OCI-LY3 (cell line): ENCODE measurements around the gene KIF1C.

Source experiments
- H2AFZ ChIP-seq: fragments of 200-600, 300-600 bp; shearing (Covaris generic); 2 replicates; pipeline ENCODE4 v1.6.0; 2014; ENCODE audit warnings: antibody characterized with exemption, low read depth, low read length
- H3K27ac ChIP-seq: fragments of 200-600, 300-600 bp; sonication (generic); 2 replicates; pipeline ENCODE4 v1.5.1; 2014; ENCODE audit warnings: mild to moderate bottlenecking, low read length, moderate library complexity, mixed read lengths
- H3K27me3 ChIP-seq: fragments of 200-600, 300-600 bp; sonication (generic); 2 replicates; pipeline ENCODE4 v1.6.1; 2014; ENCODE audit warnings: low read depth, low read length, mixed read lengths
- H3K36me3 ChIP-seq: fragments of 200-600, 300-600 bp; sonication (generic); replicated peaks from 2 replicates; pipeline ENCODE3; 2014; ENCODE audit warnings: low read depth, low read length, mixed read lengths
- H3K4me1 ChIP-seq: fragments of 300-600, 200-600 bp; sonication (generic); 2 replicates; pipeline ENCODE4 v1.6.1; 2014; ENCODE audit warnings: low read length, mixed read lengths
- H3K4me2 ChIP-seq: fragments of 200-600, 300-600 bp; sonication (generic); 2 replicates; pipeline ENCODE4 v1.6.1; 2014; ENCODE audit warnings: low read length, mixed read lengths
- H3K4me3 ChIP-seq: fragments of 300-600, 200-600 bp; sonication (generic); 2 replicates; pipeline ENCODE4 v1.5.1; 2014; ENCODE audit warnings: antibody characterized with exemption, mild to moderate bottlenecking, low read length, moderate library complexity
- H3K79me2 ChIP-seq: fragments of 300-600, 200-600 bp; shearing (Covaris generic); 2 replicates; pipeline ENCODE4 v1.6.1; 2014; ENCODE audit warnings: mild to moderate bottlenecking, low read length, mixed read lengths
- H3K9ac ChIP-seq: fragments of 300-600, 200-600 bp; shearing (Covaris generic); 2 replicates; pipeline ENCODE4 v1.6.0; 2014; ENCODE audit warnings: mild to moderate bottlenecking, low read length, moderate library complexity
- H3K9me3 ChIP-seq: fragments of 200-600, 300-600 bp; shearing (Covaris generic); 2 replicates; pipeline ENCODE4 v1.6.1; 2014; ENCODE audit warnings: low read length, mixed read lengths; ENCODE audit not compliant: insufficient read depth
- H4K20me1 ChIP-seq: fragments of 200-600, 300-600 bp; sonication (generic); 2 replicates; pipeline ENCODE4 v1.6.1; 2016; ENCODE audit warnings: low read length, mixed read lengths; ENCODE audit not compliant: insufficient read depth
- EZH2phosphoT487 ChIP-seq: fragments of 200-600 bp; shearing (Covaris generic); IDR thresholded peaks from 2 replicates; pipeline ENCODE4 v1.6.1; 2018; ENCODE audit warnings: antibody characterized with exemption, mixed run types, low read depth
- TF ChIP-seq, protein P1 (sequence below): fragments of 200-600, 300-600 bp; sonication (generic); IDR thresholded peaks from 2 replicates; pipeline ENCODE4 v1.5.1; 2014; ENCODE audit warnings: antibody characterized with exemption, low read length, low read depth

Gene KIF1C

DNA sequence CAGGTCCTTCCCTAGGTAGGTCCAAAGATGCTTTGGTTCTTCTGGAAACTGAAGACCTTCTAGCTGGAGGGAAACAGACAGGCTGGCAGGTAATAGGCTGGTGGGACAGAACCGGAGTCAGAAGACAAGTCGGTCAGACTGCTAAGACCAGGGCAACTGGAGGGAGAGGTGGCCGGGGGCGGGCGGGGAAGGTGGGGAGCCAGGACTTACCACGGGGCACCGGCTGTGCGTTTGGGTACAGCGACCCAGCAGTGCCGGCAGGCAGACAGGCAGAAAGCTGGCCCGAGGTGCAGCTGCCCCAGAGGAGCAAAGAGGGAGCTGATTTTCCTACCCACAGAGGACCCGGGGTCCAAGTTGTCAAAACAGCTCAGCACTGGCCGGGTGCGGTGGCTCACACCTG lies 36.9 kb downstream of the KIF1C start:
- Histone ChIP-seq H2AFZ (no peak overlapping the region), H3K4me1 (peaks cover 10% of the 10 kb centered on the region; the same call in 1 of the 2 replicates), H4K20me1 (no peaks in the 10 kb centered on the region), H3K4me3 (peak overlapping the region; percentile 68; the same call in 1 of the 2 replicates), H3K9ac (no peak overlapping the region), H3K27ac (no peak overlapping the region), H3K27me3 (no peaks in the 10 kb centered on the region), H3K4me2 (peak overlapping the region; percentile 23; the same call in 1 of the 2 replicates), H3K9me3 (no peaks in the 10 kb centered on the region), H3K79me2 (no peaks in the 10 kb centered on the region), H3K36me3 (no peaks in the 10 kb centered on the region)
- no peak for TF ChIP-seq EZH2phosphoT487
- TF ChIP-seq, protein P1, sequence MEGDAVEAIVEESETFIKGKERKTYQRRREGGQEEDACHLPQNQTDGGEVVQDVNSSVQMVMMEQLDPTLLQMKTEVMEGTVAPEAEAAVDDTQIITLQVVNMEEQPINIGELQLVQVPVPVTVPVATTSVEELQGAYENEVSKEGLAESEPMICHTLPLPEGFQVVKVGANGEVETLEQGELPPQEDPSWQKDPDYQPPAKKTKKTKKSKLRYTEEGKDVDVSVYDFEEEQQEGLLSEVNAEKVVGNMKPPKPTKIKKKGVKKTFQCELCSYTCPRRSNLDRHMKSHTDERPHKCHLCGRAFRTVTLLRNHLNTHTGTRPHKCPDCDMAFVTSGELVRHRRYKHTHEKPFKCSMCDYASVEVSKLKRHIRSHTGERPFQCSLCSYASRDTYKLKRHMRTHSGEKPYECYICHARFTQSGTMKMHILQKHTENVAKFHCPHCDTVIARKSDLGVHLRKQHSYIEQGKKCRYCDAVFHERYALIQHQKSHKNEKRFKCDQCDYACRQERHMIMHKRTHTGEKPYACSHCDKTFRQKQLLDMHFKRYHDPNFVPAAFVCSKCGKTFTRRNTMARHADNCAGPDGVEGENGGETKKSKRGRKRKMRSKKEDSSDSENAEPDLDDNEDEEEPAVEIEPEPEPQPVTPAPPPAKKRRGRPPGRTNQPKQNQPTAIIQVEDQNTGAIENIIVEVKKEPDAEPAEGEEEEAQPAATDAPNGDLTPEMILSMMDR = no peak

GRCh38 chr17:5035315-5035714 lies 37.6 kb downstream of the KIF1C start, which contains the start of gene SLC52A1:
SLC52A1 (minus strand) TSS chr17:5035426; CDS start chr17:5034606, 820 bp downstream.
- Histone ChIP-seq H3K27me3 (no peaks in the 10 kb centered on the region), H3K4me1 (peaks cover 10% of the 10 kb centered on the region; the same call in 1 of the 2 replicates), H3K27ac (no peak within 1 kb of the TSS), H2AFZ (no peak within 1 kb of the TSS), H3K36me3 (no peaks in the 10 kb centered on the region), H3K9ac (no peak within 1 kb of the TSS), H3K9me3 (no peaks in the 10 kb centered on the region), H3K79me2 (no peaks in the 10 kb centered on the region), H4K20me1 (no peaks in the 10 kb centered on the region), H3K4me2 (peak within 1 kb of the TSS; percentile 23), H3K4me3 (peak within 1 kb of the TSS; percentile 68)
- no peak for TF ChIP-seq EZH2phosphoT487
- TF ChIP-seq, protein P1 = no peak

- TF ChIP-seq, protein P1 = no peak
- TF ChIP-seq EZH2phosphoT487 = no peak
- Histone ChIP-seq H3K4me1 (no peaks in the 10 kb centered on the region), H4K20me1 (no peaks in the 10 kb centered on the region), H3K27me3 (no peaks in the 10 kb centered on the region), H3K9me3 (no peaks in the 10 kb centered on the region), H3K79me2 (no peaks in the 10 kb centered on the region), H3K27ac (no peak overlapping the region), H2AFZ (no peak overlapping the region), H3K9ac (no peak overlapping the region), H3K36me3 (no peaks in the 10 kb centered on the region), H3K4me3 (no peak overlapping the region), H3K4me2 (no peak overlapping the region)
These were observed 44.6 kb downstream of the KIF1C start for GRCh38 chr17:5042157-5043022.

DNA sequence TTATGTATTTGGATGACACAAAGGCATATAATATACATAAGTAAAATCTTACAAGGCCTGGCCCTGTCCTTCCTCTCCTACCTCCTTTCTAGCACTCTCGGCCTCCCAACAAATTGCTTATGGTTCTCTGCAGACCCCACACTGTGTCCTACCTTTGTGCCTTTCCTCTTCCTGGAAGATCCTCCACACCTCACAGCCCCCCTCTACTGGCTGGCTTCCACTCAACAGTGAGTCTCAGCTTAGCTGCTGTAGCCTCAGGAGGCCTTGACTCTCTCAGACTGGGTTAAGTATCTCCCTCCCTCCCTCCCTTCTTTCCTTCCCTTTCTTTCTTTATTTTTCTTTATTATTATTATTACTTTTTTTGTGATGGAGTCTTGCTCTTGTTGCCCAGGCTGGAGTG lies 45.8 kb downstream of the KIF1C start:
- no peak overlapping the region for H3K4me2 ChIP-seq
- H3K27me3 ChIP-seq = no peaks in the 10 kb centered on the region
- H3K4me1 ChIP-seq = no peaks in the 10 kb centered on the region
- no peak overlapping the region for H3K4me3 ChIP-seq
- TF ChIP-seq, protein P1 = no peak
- no peak for TF ChIP-seq EZH2phosphoT487
- H3K36me3 ChIP-seq = no peaks in the 10 kb centered on the region
- no peaks in the 10 kb centered on the region for H3K9me3 ChIP-seq
- no peak overlapping the region for H2AFZ ChIP-seq
- H3K79me2 ChIP-seq = no peaks in the 10 kb centered on the region
- H3K9ac ChIP-seq = no peak overlapping the region
- no peaks in the 10 kb centered on the region for H4K20me1 ChIP-seq
- H3K27ac ChIP-seq = no peak overlapping the region
